Esophagus squamous epithelium (tissue), 5 donors: Measurements from ENCODE around the gene WDR3. TPM values are rescaled to one million over a fixed set of nuclear protein-coding genes. Genes with fewer than 3 reads are reported as not detected.

ENCODE experiments used
- DNase-seq: peaks from one replicate; lab custom pipeline; 2025; lab: John Stamatoyannopoulos, UW
- H3K27ac ChIP-seq, 4 donors: fragments of 200-600 bp; sonication (generic); one replicate each; pipeline ENCODE4 v1.5.1; 2016 to 2019; ENCODE audit warnings: mild to moderate bottlenecking in 1 of 4
- H3K27me3 ChIP-seq, 4 donors: fragments of 200-600 bp; sonication (generic); 1 replicate in 3 of 4; 2 replicates in 1 of 4; pipeline versions ENCODE4 v1.5.1 to v1.6.0; 2017 to 2021; ENCODE audit warnings: antibody characterized with exemption in 1 of 4
- H3K36me3 ChIP-seq, 3 donors: fragments of 200-600 bp; sonication (generic); one replicate each; pipeline ENCODE4 v1.5.1; 2016 to 2019
- H3K4me1 ChIP-seq, 3 donors: fragments of 200-600 bp; sonication (generic); one replicate each; pipeline ENCODE4 v1.5.1; 2017 to 2019
- H3K4me3 ChIP-seq, 4 donors: fragments of 200-600 bp; sonication (generic); 1 replicate in 3 of 4; 2 replicates in 1 of 4; pipeline ENCODE4 v1.5.1; 2016 to 2019; ENCODE audit warnings: mild to moderate bottlenecking in 2 of 4, moderate library complexity in 1 of 4
- H3K9me3 ChIP-seq, 3 donors: fragments of 200-600 bp; sonication (generic); one replicate each; pipeline ENCODE4 v1.5.1; 2016 to 2019
- CTCF ChIP-seq, 6 experiments: fragments of 450-650 bp in 4 of 6; fragments of 200-600 bp in 2 of 6; sonication (generic) in 2 of 6; IDR thresholded peaks; one replicate each; pipeline ENCODE4 v1.5.1; 2016 to 2019; ENCODE audit warnings: antibody characterized with exemption in 6 of 6, mild to moderate bottlenecking in 4 of 6, moderate library complexity in 4 of 6
- POLR2A ChIP-seq, 4 donors: fragments of 450-650 bp; IDR thresholded peaks; one replicate each; pipeline ENCODE4 v1.6.1; 2017; ENCODE audit warnings: antibody characterized with exemption in 4 of 4, mild to moderate bottlenecking in 4 of 4, moderate library complexity in 3 of 4
- WGBS, 2 donors: methylation state at CpG; one replicate each; pipeline ENCODE4 v1.1.5; 2018; 5-methylcytosine and 5-hydroxymethylcytosine counted together
- intact Hi-C: fragments of 100-400 bp; cut with DNase I; formaldehyde crosslinking; loops from one replicate; pipeline ENCODE4 v1.15.0; 2022
- total RNA-seq, 4 donors: library from RNA; depleted of rRNA; stranded (reverse); fragments of >200 nt; gene quantifications; one replicate each; pipeline ENCODE4 v1.1.0, GENCODE V29; 2016
- donor health status: DM: yes; HTN: yes; CAD: no.

Gene WDR3
- total RNA-seq, 4 donors from 2014 or later: 5.9 to 29.0 (median 21.1) TPM

GRCh38 chr1:117976381-117976780, 46.8 kb downstream of the WDR3 start:
- 53 to 61% methylated on average over 2 to 3 of the region's 3 CpGs for WGBS, 2 donors
- H3K27ac ChIP-seq: no peak overlapping the region
- TF ChIP-seq CTCF (IDR thresholded peaks at IDR 0.05) (no peak), POLR2A (IDR thresholded peaks at IDR 0.05) (no peak)
- H3K36me3 ChIP-seq: peaks cover 0 to 10% (median 0%) of the 10 kb centered on the region in 3 donors
- H3K4me1 ChIP-seq: no peaks in the 10 kb centered on the region
- no peak overlapping the region for H3K4me3 ChIP-seq
- intact Hi-C loops: no loop called here
- no peak for DNase-seq
- no peaks in the 10 kb centered on the region for H3K9me3 ChIP-seq
- H3K27me3 ChIP-seq: peaks cover 0 to 5% (median 0%) of the 10 kb centered on the region in 4 donors

- H3K4me1 ChIP-seq: no peaks in the 10 kb centered on the region
- DNase-seq: no peak
- H3K4me3 ChIP-seq: no peak overlapping the region
- H3K27ac ChIP-seq: no peak overlapping the region
- intact Hi-C loops: no loop called here
- no peaks in the 10 kb centered on the region for H3K9me3 ChIP-seq
- H3K36me3 ChIP-seq: peaks cover 0 to 13% (median 0%) of the 10 kb centered on the region in 3 donors
- no peaks in the 10 kb centered on the region for H3K27me3 ChIP-seq
- 73 to 76% methylated on average over 5 of the region's 5 CpGs for WGBS, 2 donors
- TF ChIP-seq CTCF (IDR thresholded peaks at IDR 0.05): no peak
- TF ChIP-seq POLR2A (IDR thresholded peaks at IDR 0.05): no peak
Observed at GRCh38 chr1:117981455-117982192, 52.1 kb downstream of the WDR3 start.

GRCh38 chr1:117985239-117985638, 55.7 kb downstream of the WDR3 start:
- Histone ChIP-seq H3K4me3 (no peak overlapping the region), H3K9me3 (no peaks in the 10 kb centered on the region), H3K27me3 (no peaks in the 10 kb centered on the region), H3K4me1 (no peaks in the 10 kb centered on the region), H3K36me3 (peaks cover 0 to 13% (median 0%) of the 10 kb centered on the region in 3 donors), H3K27ac (no peak overlapping the region)
- intact Hi-C loops: no loop called here
- no peak for DNase-seq
- 68 to 80% methylated on average over 1 of the region's 1 CpG for WGBS, 2 donors
- TF ChIP-seq CTCF (IDR thresholded peaks at IDR 0.05) (no peak), POLR2A (IDR thresholded peaks at IDR 0.05) (no peak)

GRCh38 chr1:117985973-117986372, 56.4 kb downstream of the WDR3 start:
- Histone ChIP-seq H3K4me3 (no peak overlapping the region), H3K9me3 (no peaks in the 10 kb centered on the region), H3K36me3 (peaks cover 0 to 11% (median 0%) of the 10 kb centered on the region in 3 donors), H3K4me1 (no peaks in the 10 kb centered on the region), H3K27me3 (no peaks in the 10 kb centered on the region), H3K27ac (no peak overlapping the region)
- DNase-seq: no peak
- intact Hi-C loops: no loop called here
- WGBS, 2 donors: 75 to 85% methylated on average over 3 of the region's 3 CpGs
- TF ChIP-seq POLR2A (IDR thresholded peaks at IDR 0.05) (no peak), CTCF (IDR thresholded peaks at IDR 0.05) (no peak)

- Histone ChIP-seq H3K36me3 (peaks cover 0 to 8% (median 0%) of the 10 kb centered on the region in 3 donors), H3K9me3 (no peaks in the 10 kb centered on the region), H3K4me1 (no peaks in the 10 kb centered on the region), H3K4me3 (no peak overlapping the region), H3K27me3 (no peaks in the 10 kb centered on the region), H3K27ac (no peak overlapping the region)
- intact Hi-C loops: no loop called here
- WGBS, 2 donors: 70 to 92% methylated on average over 2 to 5 of the region's 5 CpGs
- TF ChIP-seq CTCF (IDR thresholded peaks at IDR 0.05) (no peak), POLR2A (IDR thresholded peaks at IDR 0.05) (no peak)
- no peak for DNase-seq
Observed at GRCh38 chr1:118004312-118004711, 74.8 kb downstream of the WDR3 start.
